HUES48 (cell line): ENCODE results near the gene TRIM3.

Experiments used
- H3K27ac ChIP-seq: one replicate; pipeline ENCODE4 v1.7.0; 2013; ENCODE audit warnings: low read depth, low read length, inconsistent platforms
- H3K27me3 ChIP-seq: 2 replicates; pipeline ENCODE4 v1.6.1; 2013; ENCODE audit warnings: mild to moderate bottlenecking, low read length; ENCODE audit not compliant: control insufficient read depth, insufficient read depth
- H3K36me3 ChIP-seq: 2 replicates; pipeline ENCODE4 v1.6.1; 2013; ENCODE audit warnings: low read length; ENCODE audit not compliant: control insufficient read depth, insufficient read depth
- H3K4me1 ChIP-seq: 2 replicates; pipeline ENCODE4 v1.6.1; 2013; ENCODE audit warnings: mild to moderate bottlenecking, low read length; ENCODE audit not compliant: control insufficient read depth, insufficient read depth
- H3K4me3 ChIP-seq: 2 replicates; pipeline ENCODE4 v1.5.1; 2013; ENCODE audit warnings: mild to moderate bottlenecking, low read depth, low read length
- H3K9ac ChIP-seq: 2 replicates; pipeline ENCODE4 v1.6.1; 2013; ENCODE audit warnings: mild to moderate bottlenecking, low read depth, low read length, moderate library complexity
- H3K9me3 ChIP-seq: 2 replicates; pipeline ENCODE4 v1.6.1; 2013; ENCODE audit warnings: low read length; ENCODE audit not compliant: control insufficient read depth, insufficient read depth

The TRIM3 gene

GRCh38 chr11:6458352-6459098 is 15.2 kb downstream of the TRIM3 start:
- Histone ChIP-seq H3K4me1 (no peaks in the 10 kb centered on the region), H3K27me3 (no peaks in the 10 kb centered on the region), H3K4me3 (no peak overlapping the region), H3K27ac (no peak overlapping the region), H3K9ac (no peak overlapping the region), H3K36me3 (peaks cover 30% of the 10 kb centered on the region), H3K9me3 (no peaks in the 10 kb centered on the region)

DNA sequence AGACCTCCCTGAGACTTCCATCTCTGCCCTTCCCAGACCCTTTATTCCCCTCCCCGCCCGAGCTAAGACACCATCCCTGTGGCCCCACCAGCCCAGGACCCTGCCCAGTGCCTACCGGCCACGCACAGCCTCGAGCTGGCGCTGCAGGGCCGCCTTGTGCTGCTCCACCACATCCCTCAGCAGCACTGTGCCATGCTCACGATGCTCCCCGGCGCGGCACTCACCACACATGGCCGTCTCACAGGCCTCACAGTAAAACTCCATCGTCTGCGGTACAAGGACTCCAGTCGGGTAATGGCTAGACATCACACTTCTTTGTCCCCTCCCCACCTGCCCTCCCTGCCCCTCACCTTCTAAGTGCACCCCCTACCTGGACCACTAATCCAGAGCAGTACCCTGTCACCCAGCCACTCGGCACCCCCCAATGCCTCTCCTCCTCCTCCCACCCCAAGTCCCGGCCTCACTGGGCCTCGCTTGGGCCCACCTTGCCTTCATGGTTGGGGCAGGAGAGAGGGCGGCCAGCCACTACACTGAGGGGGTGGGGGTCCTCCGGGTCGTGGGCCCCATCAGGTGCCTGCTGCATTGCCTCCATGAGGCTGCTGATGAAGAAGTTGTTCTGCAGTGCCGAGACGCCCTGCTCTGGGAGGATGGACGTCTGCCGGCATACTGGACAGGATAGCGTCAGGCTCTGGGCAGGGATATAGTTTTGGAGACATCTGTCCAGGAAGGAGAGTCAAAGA is 16.0 kb downstream of the TRIM3 start:
- Histone ChIP-seq H3K27ac (no peak overlapping the region), H3K4me3 (no peak overlapping the region), H3K9ac (no peak overlapping the region), H3K36me3 (peaks cover 32% of the 10 kb centered on the region), H3K4me1 (no peaks in the 10 kb centered on the region), H3K27me3 (no peaks in the 10 kb centered on the region), H3K9me3 (no peaks in the 10 kb centered on the region)

- Histone ChIP-seq H3K4me1 (no peaks in the 10 kb centered on the region), H3K27ac (no peak overlapping the region), H3K36me3 (peaks cover 33% of the 10 kb centered on the region), H3K27me3 (no peaks in the 10 kb centered on the region), H3K9ac (no peak overlapping the region), H3K9me3 (no peaks in the 10 kb centered on the region), H3K4me3 (no peak overlapping the region)
Measured at GRCh38 chr11:6456361-6457073, 17.2 kb downstream of the TRIM3 start.

GRCh38 chr11:6455070-6455469 is 18.7 kb downstream of the TRIM3 start:
- no peaks in the 10 kb centered on the region for H3K4me1 ChIP-seq
- H3K9me3 ChIP-seq: no peaks in the 10 kb centered on the region
- H3K4me3 ChIP-seq: no peak overlapping the region
- H3K27ac ChIP-seq: no peak overlapping the region
- H3K27me3 ChIP-seq: no peaks in the 10 kb centered on the region
- H3K36me3 ChIP-seq: peaks cover 47% of the 10 kb centered on the region
- no peak overlapping the region for H3K9ac ChIP-seq

- Histone ChIP-seq H3K36me3 (peaks cover 50% of the 10 kb centered on the region), H3K4me3 (no peak overlapping the region), H3K27ac (no peak overlapping the region), H3K9ac (no peak overlapping the region), H3K27me3 (no peaks in the 10 kb centered on the region), H3K9me3 (no peaks in the 10 kb centered on the region), H3K4me1 (no peaks in the 10 kb centered on the region)
Measured at GRCh38 chr11:6453152-6453551, 20.6 kb downstream of the TRIM3 start.

DNA sequence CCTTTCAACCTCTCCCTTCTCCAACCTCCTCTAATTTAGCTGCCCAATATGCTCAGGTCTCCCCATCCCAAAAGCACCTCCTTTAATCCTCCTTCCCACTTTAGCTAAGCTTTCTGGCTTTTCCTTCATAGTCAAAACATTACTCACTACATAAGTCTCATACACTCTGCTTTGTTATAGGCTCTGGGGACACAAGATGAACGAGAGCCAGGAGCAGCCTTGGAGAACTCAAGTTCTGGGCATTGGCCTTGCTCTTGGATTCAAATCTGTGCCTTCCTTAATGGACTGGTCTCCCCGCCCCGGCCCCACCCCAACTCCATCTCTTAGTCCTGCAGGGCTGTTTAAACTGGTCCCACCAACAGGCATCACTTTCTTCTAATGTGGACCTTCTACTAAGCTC is 21.5 kb downstream of the TRIM3 start:
- Histone ChIP-seq H3K36me3 (peaks cover 49% of the 10 kb centered on the region), H3K4me1 (no peaks in the 10 kb centered on the region), H3K27me3 (no peaks in the 10 kb centered on the region), H3K9me3 (no peaks in the 10 kb centered on the region), H3K9ac (no peak overlapping the region), H3K4me3 (no peak overlapping the region), H3K27ac (no peak overlapping the region)

DNA sequence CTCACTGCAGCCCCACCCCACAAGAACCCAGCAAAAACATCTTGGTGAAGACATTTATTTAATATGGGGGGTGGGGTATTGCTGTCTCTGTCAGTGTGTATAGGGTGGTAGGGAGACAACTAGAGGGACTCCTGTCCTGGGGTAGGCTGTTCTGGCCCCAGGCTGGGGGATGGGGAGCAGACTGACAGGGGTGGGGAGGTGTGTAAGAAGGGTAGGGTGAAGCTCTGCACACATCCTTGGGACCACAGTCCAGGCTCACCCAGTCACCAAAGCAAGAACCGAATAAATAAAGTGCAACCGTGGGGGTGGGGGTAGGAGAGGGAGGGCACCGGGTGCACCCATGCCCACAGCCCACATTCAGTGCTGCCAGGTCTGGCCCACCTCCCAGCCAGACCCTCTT is 25.2 kb downstream of the TRIM3 start:
- Histone ChIP-seq H3K36me3 (peaks cover 25% of the 10 kb centered on the region), H3K4me1 (no peaks in the 10 kb centered on the region), H3K9ac (no peak overlapping the region), H3K27me3 (no peaks in the 10 kb centered on the region), H3K9me3 (no peaks in the 10 kb centered on the region), H3K4me3 (no peak overlapping the region), H3K27ac (no peak overlapping the region)

GRCh38 chr11:6443269-6444003 is 30.3 kb downstream of the TRIM3 start:
- H3K4me1 ChIP-seq: peaks cover 3% of the 10 kb centered on the region; the same call in 1 of the 2 replicates
- no peak overlapping the region for H3K27ac ChIP-seq
- H3K9me3 ChIP-seq: no peaks in the 10 kb centered on the region
- no peak overlapping the region for H3K4me3 ChIP-seq
- no peak overlapping the region for H3K9ac ChIP-seq
- no peaks in the 10 kb centered on the region for H3K27me3 ChIP-seq
- no peaks in the 10 kb centered on the region for H3K36me3 ChIP-seq

- no peaks in the 10 kb centered on the region for H3K36me3 ChIP-seq
Measured at GRCh38 chr11:6442441-6442840, 31.3 kb downstream of the TRIM3 start.

GRCh38 chr11:6440906-6441358 is 32.8 kb downstream of the TRIM3 start, which contains the start of gene HPX:
Gene HPX (minus strand): TSS chr11:6440987. CDS start chr11:6440963, 24 bp downstream.
- no peak within 1 kb of the TSS for H3K4me3 ChIP-seq
- H3K9ac ChIP-seq: no peak within 1 kb of the TSS
- H3K9me3 ChIP-seq: no peaks in the 10 kb centered on the region
- no peaks in the 10 kb centered on the region for H3K36me3 ChIP-seq
- peaks cover 3% of the 10 kb centered on the region; the same call in 1 of the 2 replicates for H3K4me1 ChIP-seq
- no peaks in the 10 kb centered on the region for H3K27me3 ChIP-seq
- H3K27ac ChIP-seq: peak within 1 kb of the TSS; percentile 65

More at GRCh38 chr11:6442441-6442840, 31.3 kb downstream of the TRIM3 start:
- H3K27me3 ChIP-seq: no peaks in the 10 kb centered on the region
- H3K9me3 ChIP-seq: no peaks in the 10 kb centered on the region
- no peak overlapping the region for H3K9ac ChIP-seq
- H3K4me1 ChIP-seq: peaks cover 3% of the 10 kb centered on the region; the same call in 1 of the 2 replicates
- no peak overlapping the region for H3K27ac ChIP-seq
- no peak overlapping the region for H3K4me3 ChIP-seq
